ENCODE measurements around the gene CCDC28A. TPM values are rescaled to one million over a fixed set of nuclear protein-coding genes. Genes with fewer than 3 reads are reported as not detected.

The CCDC28A gene
- total RNA-seq, 3 donors from 2014 or later, result 7.2 to 8.4 (median 8.2) TPM

- peaks cover 17% of the 10 kb centered on the region for H3K36me3 Mint-ChIP-seq (ENCODE audit: insufficient read depth)
- peak overlapping the region; percentile 96 for H3K4me3 Mint-ChIP-seq
- H3K4me1 Mint-ChIP-seq (ENCODE audit: low read depth), result peaks cover 15% of the 10 kb centered on the region
Observed at GRCh38 chr6:138774370-138774769, 801 bp downstream of the CCDC28A start.

GRCh38 chr6:138776659-138777058 is 3.1 kb downstream of the CCDC28A start:
- Mint-ChIP-seq H3K36me3 (ENCODE audit: insufficient read depth) (peaks cover 21% of the 10 kb centered on the region), H3K9me3 (no peaks in the 10 kb centered on the region), H3K27me3 (ENCODE audit: low read depth) (no peaks in the 10 kb centered on the region), H3K4me1 (ENCODE audit: low read depth) (peaks cover 15% of the 10 kb centered on the region), H3K4me3 (no peak overlapping the region)
- DNase-seq, result no peak
- ATAC-seq, result no peak

More at GRCh38 chr6:138774370-138774769, 801 bp downstream of the CCDC28A start:
- H3K9me3 Mint-ChIP-seq, result no peaks in the 10 kb centered on the region
- ATAC-seq (no peak), DNase-seq (no peak)
- H3K27me3 Mint-ChIP-seq (ENCODE audit: low read depth), result no peaks in the 10 kb centered on the region

- Mint-ChIP-seq H3K27me3 (ENCODE audit: low read depth) (no peaks in the 10 kb centered on the region), H3K36me3 (ENCODE audit: insufficient read depth) (peaks cover 31% of the 10 kb centered on the region), H3K4me3 (no peak overlapping the region)
Observed at GRCh38 chr6:138778331-138778730, 4.8 kb downstream of the CCDC28A start.

GRCh38 chr6:138782243-138782642 is 8.7 kb downstream of the CCDC28A start:
- H3K4me3 Mint-ChIP-seq, result no peak overlapping the region
- no peaks in the 10 kb centered on the region for H3K27me3 Mint-ChIP-seq (ENCODE audit: low read depth)

More at GRCh38 chr6:138778331-138778730, 4.8 kb downstream of the CCDC28A start:
- Mint-ChIP-seq H3K9me3 (no peaks in the 10 kb centered on the region), H3K4me1 (ENCODE audit: low read depth) (peaks cover 12% of the 10 kb centered on the region)
- ATAC-seq (no peak), DNase-seq (no peak)

GRCh38 chr6:138785079-138785478 is 11.5 kb downstream of the CCDC28A start:
- Mint-ChIP-seq H3K9me3 (no peaks in the 10 kb centered on the region), H3K4me3 (no peak overlapping the region), H3K36me3 (ENCODE audit: insufficient read depth) (peaks cover 25% of the 10 kb centered on the region), H3K4me1 (ENCODE audit: low read depth) (peaks cover 5% of the 10 kb centered on the region), H3K27me3 (ENCODE audit: low read depth) (no peaks in the 10 kb centered on the region)
- DNase-seq (no peak), ATAC-seq (no peak)

More at GRCh38 chr6:138782243-138782642, 8.7 kb downstream of the CCDC28A start:
- H3K4me1 Mint-ChIP-seq (ENCODE audit: low read depth), result peaks cover 6% of the 10 kb centered on the region
- H3K9me3 Mint-ChIP-seq, result no peaks in the 10 kb centered on the region
- ATAC-seq (no peak), DNase-seq (no peak)
- peaks cover 31% of the 10 kb centered on the region for H3K36me3 Mint-ChIP-seq (ENCODE audit: insufficient read depth)

- Mint-ChIP-seq H3K9me3 (no peaks in the 10 kb centered on the region), H3K4me3 (no peak overlapping the region), H3K27me3 (ENCODE audit: low read depth) (no peaks in the 10 kb centered on the region), H3K4me1 (ENCODE audit: low read depth) (peaks cover 5% of the 10 kb centered on the region), H3K36me3 (ENCODE audit: insufficient read depth) (peaks cover 26% of the 10 kb centered on the region)
- ATAC-seq (no peak), DNase-seq (no peak)
Observed at GRCh38 chr6:138785980-138786379, 12.4 kb downstream of the CCDC28A start.

GRCh38 chr6:138787138-138787537 is 13.6 kb downstream of the CCDC28A start:
- Mint-ChIP-seq H3K4me3 (no peak overlapping the region), H3K4me1 (ENCODE audit: low read depth) (peaks cover 5% of the 10 kb centered on the region), H3K9me3 (no peaks in the 10 kb centered on the region), H3K27me3 (ENCODE audit: low read depth) (no peaks in the 10 kb centered on the region), H3K36me3 (ENCODE audit: insufficient read depth) (peaks cover 31% of the 10 kb centered on the region)
- no peak for DNase-seq
- peak in 1 of 2 donors; percentile 27 for ATAC-seq

GRCh38 chr6:138795809-138796603 is 22.4 kb downstream of the CCDC28A start, which contains the start of gene ECT2L:
ECT2L (plus strand) TSS chr6:138796087; CDS start chr6:138813275, 17,188 bp downstream.
- ATAC-seq (peak in 1 of 2 donors; percentile 28), DNase-seq (no peak)
- Mint-ChIP-seq H3K27me3 (ENCODE audit: low read depth) (peaks cover 10% of the 10 kb centered on the region), H3K36me3 (ENCODE audit: insufficient read depth) (peaks cover 15% of the 10 kb centered on the region), H3K4me3 (no peak within 1 kb of the TSS), H3K4me1 (ENCODE audit: low read depth) (no peaks in the 10 kb centered on the region), H3K9me3 (no peaks in the 10 kb centered on the region)

- H3K36me3 Mint-ChIP-seq (ENCODE audit: insufficient read depth), result peaks cover 10% of the 10 kb centered on the region
- H3K4me3 Mint-ChIP-seq, result no peak overlapping the region
- ATAC-seq, result no peak
- no peaks in the 10 kb centered on the region for H3K4me1 Mint-ChIP-seq (ENCODE audit: low read depth)
- H3K27me3 Mint-ChIP-seq (ENCODE audit: low read depth), result peaks cover 10% of the 10 kb centered on the region
- H3K9me3 Mint-ChIP-seq, result no peaks in the 10 kb centered on the region
- no peak for DNase-seq
Observed at GRCh38 chr6:138796771-138797170, 23.2 kb downstream of the CCDC28A start.

GRCh38 chr6:138797806-138798446 is 24.4 kb downstream of the CCDC28A start:
- H3K9me3 Mint-ChIP-seq, result no peaks in the 10 kb centered on the region
- no peak overlapping the region for H3K4me3 Mint-ChIP-seq
- peaks cover 4% of the 10 kb centered on the region for H3K36me3 Mint-ChIP-seq (ENCODE audit: insufficient read depth)

GRCh38 chr6:138800377-138801150 is 27.0 kb downstream of the CCDC28A start:
- Mint-ChIP-seq H3K36me3 (ENCODE audit: insufficient read depth) (no peaks in the 10 kb centered on the region), H3K9me3 (no peaks in the 10 kb centered on the region), H3K4me1 (ENCODE audit: low read depth) (no peaks in the 10 kb centered on the region), H3K4me3 (no peak overlapping the region), H3K27me3 (ENCODE audit: low read depth) (peaks cover 8% of the 10 kb centered on the region)
- ATAC-seq (no peak), DNase-seq (no peak)

More at GRCh38 chr6:138797806-138798446, 24.4 kb downstream of the CCDC28A start:
- Mint-ChIP-seq H3K4me1 (ENCODE audit: low read depth) (no peaks in the 10 kb centered on the region), H3K27me3 (ENCODE audit: low read depth) (peaks cover 10% of the 10 kb centered on the region)
- no peak for DNase-seq
- ATAC-seq, result no peak

- DNase-seq (no peak), ATAC-seq (no peak)
- Mint-ChIP-seq H3K4me3 (no peak overlapping the region), H3K4me1 (ENCODE audit: low read depth) (no peaks in the 10 kb centered on the region), H3K9me3 (no peaks in the 10 kb centered on the region), H3K27me3 (ENCODE audit: low read depth) (peaks cover 6% of the 10 kb centered on the region), H3K36me3 (ENCODE audit: insufficient read depth) (no peaks in the 10 kb centered on the region)
Observed at GRCh38 chr6:138803331-138803730, 29.8 kb downstream of the CCDC28A start.

- DNase-seq (no peak), ATAC-seq (no peak)
- Mint-ChIP-seq H3K27me3 (ENCODE audit: low read depth) (peaks cover 6% of the 10 kb centered on the region), H3K4me1 (ENCODE audit: low read depth) (no peaks in the 10 kb centered on the region), H3K9me3 (no peaks in the 10 kb centered on the region), H3K36me3 (ENCODE audit: insufficient read depth) (no peaks in the 10 kb centered on the region), H3K4me3 (no peak overlapping the region)
Observed at GRCh38 chr6:138803861-138804260, 30.3 kb downstream of the CCDC28A start.

Measured in activated T-cell treated with anti-CD3 and anti-CD28 coated beads, Interleukin-2, amount 50 U/mL, for 4 hours (primary cell).